Gastrocnemius medialis (tissue), 4 donors: ENCODE measurements around the gene XRCC6.
A peak's percentile ranks its signal among the peaks of the same experiment; 100 is the strongest.

Source experiments
- POLR2A ChIP-seq, 2 donors: fragments of 450-650 bp; IDR thresholded peaks; one replicate each; pipeline ENCODE4 v1.6.1; 2017; ENCODE audit warnings: antibody characterized with exemption in 2 of 2, mild to moderate bottlenecking in 2 of 2, moderate library complexity in 2 of 2
- TF ChIP-seq, protein P1 (sequence below), 5 experiments: fragments of 450-650 bp in 3 of 5; fragments of 200-600 bp in 2 of 5; sonication (generic) in 2 of 5; IDR thresholded peaks in 4 of 5; conservative IDR thresholded peaks in 1 of 5; 1 replicate in 4 of 5; 2 replicates in 1 of 5; pipeline ENCODE4 v1.5.1; 2016 to 2019; ENCODE audit warnings: antibody characterized with exemption in 5 of 5, mild to moderate bottlenecking in 3 of 5, moderate library complexity in 3 of 5

DNA sequence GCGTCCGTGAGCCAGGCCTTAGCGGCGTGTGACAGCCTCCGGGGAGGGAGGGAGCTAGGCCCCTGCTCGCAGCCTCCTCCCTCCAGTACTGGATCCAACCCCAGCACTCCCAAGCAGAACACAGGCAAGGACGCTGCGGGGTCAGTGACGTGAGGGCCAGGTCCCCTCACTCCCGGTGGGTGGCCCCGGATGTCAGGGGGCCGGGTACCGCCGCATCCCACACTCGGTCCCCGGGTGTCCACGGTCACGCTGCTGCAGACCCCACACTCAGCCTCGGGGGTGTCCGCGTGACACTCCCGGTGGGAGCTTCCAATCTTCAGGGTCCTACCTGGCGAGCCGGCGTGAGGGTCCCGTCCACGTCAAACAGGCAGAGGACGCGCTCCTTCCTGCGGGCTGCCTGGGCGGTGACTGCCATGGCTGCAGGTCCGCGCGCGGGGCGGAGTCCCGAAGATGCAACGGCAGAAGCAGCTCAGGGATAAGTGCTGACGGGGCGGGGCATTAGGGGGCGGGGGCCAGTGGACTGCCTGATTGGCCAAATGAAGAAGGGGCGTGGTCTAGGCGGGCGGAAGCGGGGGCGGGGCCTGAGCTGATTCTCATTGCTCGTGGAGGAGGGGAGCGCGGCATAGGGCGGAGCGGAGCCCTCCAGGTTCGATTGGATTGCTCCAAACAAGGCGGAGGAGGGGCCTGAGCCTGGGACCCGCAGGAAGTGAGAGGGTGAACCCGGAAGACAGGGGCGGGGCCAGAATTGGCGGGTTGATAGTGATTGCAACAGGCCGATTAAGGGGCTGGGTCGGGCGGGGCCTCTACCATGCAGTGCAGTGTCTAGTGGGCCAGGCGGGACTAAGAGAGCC is 31.5 kb upstream of the XRCC6 start, which contains the start of gene PMM1:
- TF ChIP-seq POLR2A (IDR thresholded peaks at IDR 0.05) = peak; percentile 84 to 92
- TF ChIP-seq, protein P1, sequence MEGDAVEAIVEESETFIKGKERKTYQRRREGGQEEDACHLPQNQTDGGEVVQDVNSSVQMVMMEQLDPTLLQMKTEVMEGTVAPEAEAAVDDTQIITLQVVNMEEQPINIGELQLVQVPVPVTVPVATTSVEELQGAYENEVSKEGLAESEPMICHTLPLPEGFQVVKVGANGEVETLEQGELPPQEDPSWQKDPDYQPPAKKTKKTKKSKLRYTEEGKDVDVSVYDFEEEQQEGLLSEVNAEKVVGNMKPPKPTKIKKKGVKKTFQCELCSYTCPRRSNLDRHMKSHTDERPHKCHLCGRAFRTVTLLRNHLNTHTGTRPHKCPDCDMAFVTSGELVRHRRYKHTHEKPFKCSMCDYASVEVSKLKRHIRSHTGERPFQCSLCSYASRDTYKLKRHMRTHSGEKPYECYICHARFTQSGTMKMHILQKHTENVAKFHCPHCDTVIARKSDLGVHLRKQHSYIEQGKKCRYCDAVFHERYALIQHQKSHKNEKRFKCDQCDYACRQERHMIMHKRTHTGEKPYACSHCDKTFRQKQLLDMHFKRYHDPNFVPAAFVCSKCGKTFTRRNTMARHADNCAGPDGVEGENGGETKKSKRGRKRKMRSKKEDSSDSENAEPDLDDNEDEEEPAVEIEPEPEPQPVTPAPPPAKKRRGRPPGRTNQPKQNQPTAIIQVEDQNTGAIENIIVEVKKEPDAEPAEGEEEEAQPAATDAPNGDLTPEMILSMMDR (IDR thresholded peaks at IDR 0.05 in 4 of 5, conservative IDR thresholded peaks at IDR 0.05 in 1 of 5) = no peak
